Stimulated activated CD8-positive, alpha-beta memory T cell treated with anti-CD3 and anti-CD28 coated beads, Interleukin-7, amount 100 ng/mL, for 24 hours (primary cell): ENCODE measurements around the gene HSPA12B.

ENCODE experiments used
- DNase-seq: peaks from one replicate; pipeline ENCODE4 v3.0.0-alpha.2; 2020; ENCODE audit warnings: low read depth

HSPA12B gene

DNA sequence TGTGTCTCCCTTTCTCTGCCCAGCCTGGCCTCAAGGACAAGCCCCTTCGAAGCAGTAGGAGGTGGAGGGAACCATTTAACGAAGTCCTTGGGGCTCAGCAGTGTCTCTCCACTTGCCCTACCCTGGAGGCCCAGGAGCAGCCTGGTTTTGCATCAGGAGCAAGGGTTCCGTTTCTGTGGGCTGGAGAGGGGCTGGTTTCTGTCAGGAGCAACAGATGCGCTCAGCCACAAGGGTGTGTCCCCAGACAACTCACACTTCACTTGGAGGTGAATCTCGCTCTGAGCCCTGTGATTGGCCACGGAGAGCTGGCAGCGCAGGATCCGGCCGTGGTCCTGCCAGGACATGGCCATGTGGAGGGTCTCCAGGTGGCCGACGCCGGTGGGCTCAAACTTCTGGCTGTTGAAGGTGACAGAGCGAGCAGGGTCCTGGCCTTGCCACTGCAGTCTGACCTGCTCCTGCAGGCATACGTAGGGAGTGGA is 27.0 kb upstream of the HSPA12B start:
- DNase-seq = no peak

GRCh38 chr20:3705970-3706739 is 26.3 kb upstream of the HSPA12B start:
- DNase-seq = no peak

DNA sequence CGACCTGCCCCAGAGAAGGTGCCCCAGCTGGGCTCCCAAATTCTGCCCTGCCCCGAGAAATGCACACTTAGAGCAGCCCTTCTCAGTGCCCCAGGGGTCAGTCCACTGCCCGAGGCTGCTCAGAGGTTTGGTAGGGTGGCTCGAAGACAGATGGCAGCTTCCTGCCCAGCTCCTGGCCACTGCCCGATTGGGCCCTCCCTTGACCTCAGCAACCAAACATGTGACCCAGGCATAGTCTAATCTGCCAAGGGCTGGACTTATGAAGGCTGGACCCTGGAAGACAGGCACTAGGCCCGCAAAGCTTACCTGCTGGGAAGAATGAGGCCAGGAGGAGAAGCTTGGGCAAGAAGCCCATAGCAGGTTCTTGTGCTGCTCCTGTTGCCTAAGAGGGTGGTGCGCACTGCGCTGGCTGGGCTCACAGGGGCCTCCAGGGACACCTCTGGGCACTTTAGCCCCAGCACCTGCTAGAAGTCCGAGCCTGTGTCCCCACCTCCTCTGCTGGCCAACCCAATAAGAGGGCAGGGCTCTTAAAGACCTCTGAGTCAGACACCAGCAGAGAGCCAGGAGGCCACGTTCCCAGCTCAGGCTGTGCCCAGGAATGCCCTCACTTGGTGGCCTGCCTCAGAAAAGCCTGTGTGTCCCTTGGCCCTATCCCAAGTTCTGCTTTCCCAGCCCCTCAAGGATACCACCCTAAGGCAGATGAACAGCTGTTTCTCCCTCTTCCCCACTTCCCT is 25.5 kb upstream of the HSPA12B start:
- DNase-seq = no peak

DNA sequence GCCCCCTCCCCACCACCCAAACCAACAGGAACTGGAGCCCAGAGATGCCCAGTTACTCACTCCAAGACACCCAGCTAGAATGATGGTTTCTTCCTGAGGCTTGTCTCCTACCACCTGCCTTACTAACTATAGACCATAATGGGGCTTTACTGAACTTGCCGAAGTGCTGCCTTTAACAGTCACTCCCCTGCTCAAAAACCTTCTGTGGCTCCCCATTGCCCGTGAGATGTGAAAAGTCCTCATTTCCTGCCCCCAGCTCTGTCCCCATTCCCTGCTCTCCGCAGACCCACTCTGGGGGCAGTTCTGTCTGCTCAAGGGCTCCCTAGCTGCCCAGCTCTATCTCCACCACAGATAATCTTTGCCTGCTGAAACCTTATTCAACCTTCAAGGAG is 25.0 kb upstream of the HSPA12B start:
- no peak for DNase-seq

- no peak for DNase-seq
Observed at GRCh38 chr20:3710011-3710466, 22.4 kb upstream of the HSPA12B start.

- DNase-seq = peak; percentile 62
Observed at GRCh38 chr20:3710703-3711483, 21.6 kb upstream of the HSPA12B start.

DNA sequence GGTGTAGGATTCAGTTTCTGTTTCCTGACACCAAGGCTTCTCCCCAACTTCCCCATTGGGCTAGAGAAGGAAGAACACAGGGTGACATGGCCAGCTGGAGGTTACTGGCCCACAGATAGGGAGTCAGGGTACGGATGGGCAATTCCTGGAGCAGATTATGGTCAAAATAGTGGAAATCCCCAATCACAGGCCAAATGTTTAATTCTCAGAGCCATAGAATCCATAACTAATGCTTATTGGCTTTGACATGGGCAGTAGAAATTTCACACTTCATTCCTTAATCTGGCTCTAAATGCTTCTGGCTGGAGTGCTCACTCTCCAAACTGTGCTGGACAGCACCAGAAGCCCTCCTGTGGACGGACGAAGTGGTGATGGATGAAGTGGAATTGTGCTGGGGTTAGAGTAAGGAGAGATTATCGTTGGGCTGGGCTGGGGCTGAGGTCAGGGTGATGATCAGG is 21.0 kb upstream of the HSPA12B start:
- no peak for DNase-seq

GRCh38 chr20:3712279-3712873 is 20.1 kb upstream of the HSPA12B start, which contains the start of gene SIGLEC1:
Gene SIGLEC1, minus strand, starts transcription at chr20:3712600. Its CDS starts 5,472 bp downstream, at chr20:3707128.
- no peak for DNase-seq

DNA sequence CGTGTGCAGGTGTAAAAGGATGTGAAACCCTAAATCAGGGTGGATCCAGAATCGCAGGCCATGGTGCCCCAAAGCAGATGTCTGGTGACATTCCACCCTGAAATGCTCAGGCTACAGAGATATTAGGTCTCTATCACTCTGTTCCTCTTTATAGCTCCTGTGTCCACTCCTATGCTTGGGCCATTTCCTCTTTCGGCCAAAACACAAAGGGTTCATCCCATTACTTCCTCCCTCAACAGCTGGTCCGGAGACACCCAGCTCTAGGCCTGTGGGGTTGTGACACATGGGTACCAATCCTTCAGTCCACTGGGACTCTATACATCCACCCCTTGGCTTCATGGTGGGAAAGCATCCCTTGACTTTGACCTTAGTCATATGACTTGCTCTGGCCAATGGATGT is 18.4 kb upstream of the HSPA12B start:
- no peak for DNase-seq

- DNase-seq = no peak
Observed at GRCh38 chr20:3716195-3716834, 16.2 kb upstream of the HSPA12B start.

GRCh38 chr20:3719046-3719445 is 13.4 kb upstream of the HSPA12B start:
- no peak for DNase-seq

DNA sequence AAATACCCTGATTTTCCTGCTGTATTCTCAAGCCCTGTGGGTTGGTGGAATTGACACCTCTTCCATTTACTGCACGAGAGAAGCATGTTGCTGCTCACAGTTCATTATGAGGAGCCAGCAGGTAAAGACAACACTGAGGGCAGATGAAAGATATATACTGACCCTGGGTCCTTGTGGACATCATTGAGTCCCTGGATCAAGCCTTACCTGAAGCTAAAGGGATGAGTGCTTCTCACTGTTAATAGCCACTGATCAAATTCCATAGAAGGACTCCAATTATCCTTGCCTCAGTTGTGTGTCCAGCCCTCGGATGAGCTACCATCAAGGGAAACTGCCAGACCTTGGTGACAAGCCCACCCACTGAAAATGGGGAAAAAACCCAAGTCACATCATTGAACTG is 12.4 kb upstream of the HSPA12B start:
- DNase-seq = no peak

DNA sequence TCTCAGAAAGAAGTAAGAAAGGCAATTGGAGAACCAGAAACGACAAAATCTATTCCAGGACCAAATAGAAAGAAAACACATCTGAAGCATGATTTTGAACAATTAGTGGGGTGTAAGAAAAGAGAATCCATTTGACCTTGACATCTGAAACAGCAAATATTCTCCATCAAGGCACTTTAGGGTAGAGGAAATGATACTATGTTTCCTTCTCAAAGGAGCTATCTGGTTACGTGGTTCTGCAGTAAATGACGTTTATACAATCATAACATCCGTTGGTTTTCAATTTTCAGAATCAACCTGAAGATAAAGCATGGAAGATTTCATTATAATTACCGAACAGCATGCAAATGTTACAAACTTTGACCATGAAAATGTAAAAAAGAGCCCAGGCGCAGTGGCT is 11.9 kb upstream of the HSPA12B start:
- no peak for DNase-seq

DNA sequence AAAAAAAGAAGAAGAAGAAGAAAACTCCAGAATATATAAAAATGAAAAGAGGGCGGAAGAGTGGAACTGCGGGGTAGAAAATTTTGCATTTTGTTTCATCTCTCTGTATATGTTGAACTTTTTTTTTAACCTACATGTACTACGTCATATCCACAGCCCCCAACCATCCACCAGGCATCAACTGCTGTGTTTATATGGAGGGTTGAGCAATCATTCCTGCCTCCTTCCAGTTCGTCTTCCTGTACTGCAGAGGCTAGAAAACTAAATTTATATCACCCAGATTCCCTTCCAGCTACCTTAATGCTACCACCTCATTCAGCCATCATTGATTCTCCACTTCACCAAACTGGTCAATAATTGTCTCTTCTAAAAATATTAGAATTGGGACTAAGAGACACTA is 10.6 kb upstream of the HSPA12B start:
- no peak for DNase-seq

- DNase-seq = no peak
Observed at GRCh38 chr20:3723284-3723683, 9.2 kb upstream of the HSPA12B start.

GRCh38 chr20:3724356-3724755 is 8.1 kb upstream of the HSPA12B start:
- DNase-seq = no peak

GRCh38 chr20:3727401-3728021 is 5.0 kb upstream of the HSPA12B start:
- no peak for DNase-seq

DNA sequence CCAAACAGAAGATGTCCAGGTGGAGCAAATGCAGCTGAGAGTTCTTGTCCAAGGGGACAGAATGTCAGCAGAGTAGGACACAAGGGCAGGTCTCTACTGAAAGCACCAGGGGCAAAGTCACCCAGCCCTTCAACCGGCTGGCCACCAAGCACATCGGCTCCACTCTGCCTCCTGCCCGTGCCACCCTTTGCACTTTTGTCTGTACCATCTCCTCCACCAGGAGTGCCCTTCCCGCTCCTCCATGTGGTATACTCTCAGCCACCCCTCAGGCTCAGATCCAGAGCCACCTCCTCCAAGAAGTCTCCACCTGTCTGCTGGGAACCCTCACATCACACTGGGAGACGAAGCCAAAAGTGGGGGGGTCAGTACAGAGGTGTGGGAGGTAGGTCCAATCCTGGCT is 4.1 kb upstream of the HSPA12B start:
- DNase-seq = no peak

- DNase-seq = no peak
Observed at GRCh38 chr20:3728876-3729275, 3.6 kb upstream of the HSPA12B start.

- DNase-seq = no peak
Observed at GRCh38 chr20:3729378-3729777, 3.1 kb upstream of the HSPA12B start.
